SK-N-MC (cell line): ENCODE results near the gene KRT12.

ENCODE experiments used
- DNase-seq: peaks from one replicate; pipeline ENCODE4 v3.0.0-alpha.2; 2011; ENCODE audit warnings: low read depth, low spot score
- H3K27ac ChIP-seq: fragments of 200-600 bp; sonication (generic); 2 replicates; pipeline ENCODE4 v1.5.1; 2016; ENCODE audit warnings: mixed run types
- H3K36me3 ChIP-seq: fragments of 200-600 bp; sonication (generic); 2 replicates; pipeline ENCODE4 v1.6.1; 2017; ENCODE audit warnings: antibody characterized with exemption, low read length, mixed read lengths; ENCODE audit not compliant: insufficient read depth
- H3K4me3 ChIP-seq: fragments of 200-600 bp; sonication (generic); 2 replicates; pipeline ENCODE4 v1.5.1; 2016
- H3K9ac ChIP-seq: fragments of 200-600 bp; sonication (generic); 2 replicates; pipeline ENCODE4 v1.8.0; 2017; ENCODE audit warnings: mixed run types, mixed read lengths; ENCODE audit not compliant: insufficient read length
- H3K9me3 ChIP-seq: fragments of 200-600 bp; sonication (generic); 2 replicates; pipeline ENCODE4 v1.6.1; 2017; ENCODE audit warnings: low read depth, mild to moderate bottlenecking, antibody characterized with exemption, low read length, moderate library complexity, mixed read lengths
- EZH2 ChIP-seq: fragments of 200-600 bp; sonication (generic); IDR thresholded peaks from one replicate; pipeline ENCODE4 v1.6.1; 2017; ENCODE audit warnings: antibody characterized with exemption
- FOXP2 ChIP-seq: optimal IDR thresholded peaks from 2 replicates; pipeline ENCODE3; 2011; ENCODE audit warnings: mild to moderate bottlenecking, moderate library complexity; ENCODE audit not compliant: insufficient read depth; ENCODE audit errors: extremely low read length, control extremely low read depth
- POLR2AphosphoS5 ChIP-seq: IDR thresholded peaks from 2 replicates; pipeline ENCODE4 v1.6.1; 2012; ENCODE audit warnings: mild to moderate bottlenecking, low read depth, low read length, borderline replicate concordance

The KRT12 gene

DNA sequence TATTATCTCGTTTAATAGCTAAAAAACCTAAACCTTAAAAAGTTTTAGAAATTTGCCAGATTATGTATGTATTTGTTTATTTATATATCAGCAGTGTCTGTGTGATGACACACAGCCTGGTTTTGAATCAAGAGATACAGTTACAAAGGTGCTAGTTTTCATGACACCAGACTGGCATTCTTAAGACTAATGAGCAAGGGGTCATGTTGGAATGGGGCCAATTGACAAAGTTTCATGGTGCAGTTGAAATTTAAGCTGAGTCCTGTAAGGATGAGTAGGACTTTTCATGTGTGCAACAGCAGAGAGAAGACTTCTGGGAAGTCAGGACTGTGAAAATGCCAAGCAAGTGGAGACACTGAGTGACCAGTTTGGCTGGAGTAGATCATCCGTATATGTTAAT, 41.4 kb downstream of the KRT12 start:
- Histone ChIP-seq H3K36me3 (peaks cover 11% of the 10 kb centered on the region; the same call in 1 of the 2 replicates), H3K4me3 (no peak overlapping the region), H3K9me3 (no peaks in the 10 kb centered on the region), H3K9ac (no peak overlapping the region), H3K27ac (no peak overlapping the region)
- DNase-seq, result no peak
- TF ChIP-seq POLR2AphosphoS5, result no peak
- no peak for TF ChIP-seq FOXP2
- TF ChIP-seq EZH2, result no peak

GRCh38 chr17:40824015-40824832, 42.8 kb downstream of the KRT12 start:
- no peak overlapping the region for H3K9ac ChIP-seq
- H3K4me3 ChIP-seq, result no peak overlapping the region
- TF ChIP-seq FOXP2 (no peak), POLR2AphosphoS5 (no peak), EZH2 (no peak)
- peaks cover 5% of the 10 kb centered on the region; the same call in 1 of the 2 replicates for H3K36me3 ChIP-seq
- DNase-seq, result no peak
- peak overlapping the region; percentile 28; the same call in 1 of the 2 replicates for H3K27ac ChIP-seq
- no peaks in the 10 kb centered on the region for H3K9me3 ChIP-seq

DNA sequence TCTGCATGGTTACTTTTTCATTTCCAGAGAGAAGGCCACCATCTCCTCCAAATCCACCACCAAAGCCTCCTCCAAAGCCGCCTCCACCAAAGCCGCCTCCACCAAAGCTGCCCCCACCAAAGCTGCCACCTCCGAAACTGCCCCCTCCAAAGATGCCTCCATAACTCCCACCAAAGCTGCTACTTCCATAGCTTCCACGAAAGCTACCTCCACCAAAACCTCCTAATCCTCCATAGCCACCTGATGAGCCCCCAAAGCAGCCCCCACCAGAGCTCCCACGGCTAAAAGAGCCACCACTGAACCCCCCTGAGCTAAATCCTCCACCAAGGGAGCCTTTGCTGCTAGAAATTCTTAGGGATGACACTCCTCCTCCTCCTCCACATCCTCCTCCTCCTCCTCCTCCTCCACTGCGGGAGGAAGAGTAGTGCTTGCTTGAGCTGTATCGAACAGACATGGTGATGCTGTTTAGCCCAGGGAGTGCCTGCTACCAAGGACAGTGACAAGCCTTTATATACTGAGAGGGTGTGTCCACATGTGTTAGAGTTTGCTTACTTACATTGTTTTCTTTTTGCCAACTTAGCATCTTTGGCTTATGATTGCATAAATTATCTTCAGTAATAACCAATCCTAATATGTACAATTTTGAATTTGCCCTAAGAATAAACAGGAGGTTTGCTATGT, 44.8 kb downstream of the KRT12 start, which contains the start of gene KRT10:
Gene KRT10 (minus strand): TSS at position 483 of the 681 bp plus-strand sequence. CDS start 29 bp downstream, at position 454.
- Histone ChIP-seq H3K36me3 (peaks cover 14% of the 10 kb centered on the region), H3K27ac (peak within 1 kb of the TSS; percentile 93), H3K4me3 (peak within 1 kb of the TSS; percentile 35), H3K9me3 (no peaks in the 10 kb centered on the region), H3K9ac (no peak within 1 kb of the TSS)
- no peak for DNase-seq
- no peak for TF ChIP-seq FOXP2
- TF ChIP-seq POLR2AphosphoS5, result no peak

DNA sequence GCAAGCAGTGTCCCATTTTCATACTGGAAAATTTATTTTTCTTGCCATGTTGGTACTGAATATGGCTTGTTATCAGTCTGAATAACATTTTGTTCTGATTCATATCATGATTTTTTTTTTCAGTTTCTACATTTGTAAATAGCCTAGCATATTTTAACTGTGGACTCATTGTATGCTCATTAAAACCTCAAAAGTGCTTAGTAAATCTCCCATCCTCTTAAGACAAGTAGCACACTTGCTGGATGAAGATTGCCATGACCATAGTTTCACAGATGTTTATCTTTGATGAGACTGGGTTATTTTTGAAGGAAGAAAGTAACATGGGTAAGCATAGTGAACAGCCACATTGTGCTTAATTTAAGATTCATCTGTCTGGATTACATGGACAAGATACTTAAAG, 45.5 kb downstream of the KRT12 start:
- DNase-seq, result no peak
- TF ChIP-seq EZH2 (no peak), POLR2AphosphoS5 (no peak), FOXP2 (no peak)
- H3K36me3 ChIP-seq, result peaks cover 21% of the 10 kb centered on the region
- H3K9me3 ChIP-seq, result no peaks in the 10 kb centered on the region
- H3K4me3 ChIP-seq, result peak overlapping the region; percentile 35
- H3K27ac ChIP-seq, result peak overlapping the region; percentile 93
- no peak overlapping the region for H3K9ac ChIP-seq

- H3K9ac ChIP-seq, result peak overlapping the region; percentile 94
- H3K4me3 ChIP-seq, result peak overlapping the region; percentile 98
- H3K9me3 ChIP-seq, result no peaks in the 10 kb centered on the region
- peaks cover 22% of the 10 kb centered on the region for H3K36me3 ChIP-seq
- H3K27ac ChIP-seq, result peak overlapping the region; percentile 93
- TF ChIP-seq POLR2AphosphoS5 (no peak), FOXP2 (no peak), EZH2 (no peak)
- DNase-seq, result no peak
Observed at GRCh38 chr17:40820228-40820838, 46.7 kb downstream of the KRT12 start.

DNA sequence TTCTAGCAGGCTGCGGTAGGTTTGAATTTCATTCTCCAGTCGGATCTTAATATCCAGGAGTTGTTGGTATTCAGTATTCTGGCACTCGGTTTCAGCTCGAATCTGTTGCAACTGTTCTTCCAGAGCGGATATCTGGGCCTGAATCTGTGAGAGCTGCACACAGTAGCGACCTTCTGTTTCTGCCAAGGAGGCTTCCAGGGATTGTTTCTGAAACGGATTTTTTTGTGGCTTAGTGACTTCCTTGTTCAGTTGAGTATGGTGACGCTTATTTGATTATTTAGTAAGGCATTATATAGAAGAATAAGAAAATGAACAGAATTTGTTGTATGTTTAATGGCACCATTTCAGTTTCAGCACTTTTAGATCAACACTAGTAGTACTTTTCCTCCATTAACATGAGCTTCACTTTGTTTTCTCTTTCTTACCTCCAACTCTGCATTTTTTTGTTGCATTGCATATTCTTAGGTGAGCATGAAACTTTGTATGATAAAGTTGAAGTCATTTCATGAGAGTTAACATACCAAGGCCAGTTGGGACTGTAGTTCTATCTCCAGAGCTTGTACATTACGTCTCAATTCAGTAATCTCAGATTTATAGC, 47.4 kb downstream of the KRT12 start:
- Histone ChIP-seq H3K36me3 (peaks cover 22% of the 10 kb centered on the region), H3K27ac (peak overlapping the region; percentile 93), H3K9me3 (no peaks in the 10 kb centered on the region), H3K4me3 (peak overlapping the region; percentile 98), H3K9ac (peak overlapping the region; percentile 94)
- no peak for DNase-seq
- TF ChIP-seq POLR2AphosphoS5, result no peak
- TF ChIP-seq EZH2, result no peak
- no peak for TF ChIP-seq FOXP2

GRCh38 chr17:40818733-40819527, 48.1 kb downstream of the KRT12 start:
- Histone ChIP-seq H3K4me3 (peak overlapping the region; percentile 98), H3K27ac (peak overlapping the region; percentile 93), H3K9me3 (no peaks in the 10 kb centered on the region), H3K36me3 (peaks cover 22% of the 10 kb centered on the region), H3K9ac (peak overlapping the region; percentile 98)
- no peak for TF ChIP-seq EZH2
- TF ChIP-seq POLR2AphosphoS5, result peak; percentile 62
- no peak for DNase-seq

DNA sequence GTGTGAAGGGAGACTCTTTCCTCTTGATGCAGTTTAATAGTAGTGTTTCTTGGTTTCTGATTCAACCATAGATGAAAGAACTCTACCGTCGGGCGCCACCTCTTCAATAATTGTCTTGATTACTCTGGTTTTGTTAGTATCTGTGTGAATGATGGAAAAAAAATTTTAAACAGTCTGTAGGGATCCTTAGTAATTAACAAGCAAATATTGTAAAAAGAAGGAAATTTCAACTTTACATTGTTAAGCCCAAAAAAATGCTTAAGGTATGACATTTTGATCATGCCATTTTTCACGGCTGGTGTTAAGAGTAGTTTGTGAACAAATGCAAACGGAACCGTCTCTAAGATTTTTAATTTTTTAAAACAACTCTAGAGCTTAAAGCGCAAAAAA, 48.7 kb downstream of the KRT12 start:
- TF ChIP-seq POLR2AphosphoS5, result no peak
- TF ChIP-seq EZH2, result no peak
- TF ChIP-seq FOXP2, result no peak
- H3K4me3 ChIP-seq, result peak overlapping the region; percentile 98
- H3K36me3 ChIP-seq, result peaks cover 22% of the 10 kb centered on the region
- no peaks in the 10 kb centered on the region for H3K9me3 ChIP-seq
- H3K9ac ChIP-seq, result peak overlapping the region; percentile 98
- H3K27ac ChIP-seq, result peak overlapping the region; percentile 93
- DNase-seq, result no peak
